Activated naive CD4-positive, alpha-beta T cell (primary cell): ENCODE measurements around the gene SPECC1.
"Not testable (repeated sequence)": the region's sequence is repeated elsewhere in the genome, so short reads cannot be mapped to it uniquely, and the experiment has no call there.

Source experiments
- DNase-seq, 4 experiments: peaks; one replicate each; lab custom pipeline; 2025; lab: John Stamatoyannopoulos, UW

The SPECC1 gene

DNA sequence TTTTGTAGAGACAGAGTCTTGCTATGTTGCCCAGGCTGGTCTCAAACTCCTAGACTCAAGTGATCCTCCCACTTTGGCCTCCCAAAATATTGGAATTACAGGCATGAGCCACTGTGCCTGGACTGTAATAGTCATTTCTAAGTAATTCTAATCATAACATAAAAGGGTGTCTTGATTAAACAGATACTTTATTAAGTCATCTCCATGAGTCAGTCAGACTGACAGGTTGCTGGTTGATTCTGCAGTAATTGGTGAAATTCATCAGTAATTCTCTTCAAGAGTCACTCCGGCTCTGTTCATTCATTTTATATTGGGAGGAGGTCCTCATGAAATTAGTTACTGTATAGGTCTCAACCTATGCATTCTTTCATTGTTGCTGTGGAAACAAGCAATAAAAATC is 85.6 kb downstream of the SPECC1 start:
- DNase-seq, result no peak

DNA sequence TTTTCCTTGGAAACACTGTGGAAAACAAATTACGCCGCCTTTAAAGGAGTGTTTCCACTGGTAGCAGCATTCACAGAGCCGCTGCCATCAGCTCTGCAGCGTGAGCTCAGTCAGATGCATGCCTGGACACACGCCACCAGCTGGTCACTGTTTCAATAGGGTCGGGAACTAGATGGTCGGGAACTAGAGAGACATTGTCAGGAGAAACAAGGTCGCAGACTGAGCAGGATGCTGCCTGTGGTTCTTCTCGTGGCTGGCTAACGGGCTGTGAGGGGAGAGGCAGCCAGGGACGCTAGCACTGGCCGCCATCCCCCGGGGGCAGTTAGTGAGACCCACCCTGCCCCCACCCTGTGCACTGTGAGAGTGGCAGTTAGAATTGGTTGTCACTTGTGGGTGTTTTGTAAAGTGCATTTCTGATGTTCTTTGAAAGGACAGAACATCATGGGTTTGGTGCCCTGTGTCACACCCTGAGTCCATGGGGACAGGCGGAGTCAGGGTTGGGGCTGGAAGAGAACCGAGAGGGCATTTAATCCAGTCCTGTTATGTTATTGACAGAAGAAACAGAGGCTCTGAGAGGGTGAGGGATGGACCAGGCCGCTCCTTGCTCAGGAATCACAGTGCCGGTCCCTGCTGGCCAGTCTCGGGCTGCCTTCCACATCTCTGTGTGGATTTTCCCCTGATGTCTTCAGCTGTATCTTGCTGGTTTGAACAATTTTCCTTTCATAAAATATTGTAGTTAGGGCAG is 86.3 kb downstream of the SPECC1 start:
- DNase-seq, result no peak

GRCh38 chr17:20096430-20096829 is 87.3 kb downstream of the SPECC1 start:
- no peak for DNase-seq

GRCh38 chr17:20097330-20097729 is 88.2 kb downstream of the SPECC1 start:
- no peak for DNase-seq

DNA sequence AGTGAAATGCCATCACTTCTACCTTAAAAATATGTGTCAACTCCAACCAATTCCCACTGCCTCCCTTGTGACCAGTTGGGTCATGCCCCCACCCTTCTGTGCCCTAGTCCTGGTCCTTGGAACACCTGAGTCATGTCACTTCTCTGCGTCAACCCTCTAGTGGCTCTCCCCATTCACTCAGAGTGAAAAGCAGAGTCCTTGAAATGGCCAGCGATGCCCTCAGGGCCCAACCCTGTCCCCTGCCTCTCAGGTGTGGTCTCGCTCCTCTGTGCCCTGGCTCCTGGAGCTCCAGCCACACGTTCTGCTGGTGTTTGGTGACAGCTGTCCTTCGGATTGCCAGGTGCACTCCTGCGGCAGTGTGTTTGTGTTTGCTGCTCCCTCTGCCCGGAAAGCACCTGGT is 89.2 kb downstream of the SPECC1 start:
- no peak for DNase-seq

- not testable (repeated sequence) for DNase-seq
These were observed 91.6 kb downstream of the SPECC1 start for GRCh38 chr17:20100806-20101205.

DNA sequence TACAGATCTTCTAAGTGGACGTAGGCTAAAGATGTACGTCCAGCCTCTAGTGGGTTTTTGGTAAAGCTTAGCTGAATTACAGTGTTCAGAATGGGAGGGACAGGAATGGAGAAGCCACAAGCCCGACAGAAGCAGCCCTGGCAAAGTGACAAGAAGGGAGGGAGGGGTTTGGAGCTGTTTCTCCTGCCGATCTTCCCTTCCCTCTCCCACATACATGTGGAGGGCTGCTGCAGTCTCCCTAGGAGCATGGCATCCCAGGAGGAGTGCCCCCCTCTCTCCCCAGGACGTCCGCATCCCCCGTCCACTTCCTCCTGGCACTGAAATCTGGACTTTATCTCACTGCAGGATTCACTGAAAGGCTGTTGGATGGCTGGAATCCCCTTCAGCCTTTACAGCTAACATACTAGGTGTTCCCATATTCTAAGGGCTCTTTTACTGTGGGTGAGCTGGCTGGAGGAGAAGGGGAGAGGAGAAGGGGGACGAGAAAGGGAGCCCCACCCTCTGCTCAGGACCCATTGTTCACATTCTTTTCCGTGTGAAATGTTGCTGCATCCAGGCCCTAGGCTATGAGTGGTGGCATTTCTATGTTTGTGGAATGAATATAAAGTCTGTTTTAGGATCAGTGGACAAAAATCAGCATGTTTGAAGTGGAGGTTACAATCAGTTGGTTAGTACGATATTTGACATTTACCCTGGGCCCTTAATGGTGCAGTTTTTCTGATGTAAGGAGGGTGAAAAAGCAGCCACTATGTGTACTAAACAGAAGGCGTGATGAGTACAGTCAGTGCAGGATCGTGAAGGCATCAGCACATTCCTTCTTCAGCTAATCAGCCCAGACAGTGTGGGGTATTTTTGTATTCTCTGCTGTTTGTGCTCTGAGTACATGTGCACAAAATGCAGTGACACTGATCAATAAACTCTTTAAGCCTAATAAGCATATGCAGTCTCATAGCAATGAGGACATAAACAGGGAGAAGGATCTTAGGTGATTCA is 94.6 kb downstream of the SPECC1 start:
- no peak for DNase-seq

- no peak for DNase-seq
These were observed 96.6 kb downstream of the SPECC1 start for GRCh38 chr17:20105539-20106280.

GRCh38 chr17:20106446-20106845 is 97.3 kb downstream of the SPECC1 start:
- not testable (repeated sequence) for DNase-seq

GRCh38 chr17:20109076-20109475 is 99.9 kb downstream of the SPECC1 start:
- no peak for DNase-seq

- DNase-seq, result no peak
These were observed 102.4 kb downstream of the SPECC1 start for GRCh38 chr17:20111538-20111937.

DNA sequence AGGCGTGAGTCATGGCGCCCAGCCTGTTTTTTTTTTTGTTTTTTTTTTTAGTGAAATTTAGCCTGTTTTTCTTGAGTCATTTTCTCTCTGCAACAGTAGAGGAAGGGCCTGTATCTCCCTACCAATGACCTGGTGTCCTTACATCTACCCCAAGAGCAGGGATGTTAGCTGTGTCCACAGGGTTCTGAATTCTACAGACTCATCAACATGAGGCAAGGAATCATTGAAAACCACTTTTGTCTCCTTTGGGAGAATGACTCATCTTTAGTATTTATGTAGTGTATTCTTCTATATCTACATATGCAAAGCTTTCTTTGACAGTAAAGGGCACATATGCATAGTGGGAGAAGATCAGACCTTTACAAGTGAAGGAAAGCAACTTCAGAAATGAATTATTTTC is 105.3 kb downstream of the SPECC1 start:
- no peak for DNase-seq

DNA sequence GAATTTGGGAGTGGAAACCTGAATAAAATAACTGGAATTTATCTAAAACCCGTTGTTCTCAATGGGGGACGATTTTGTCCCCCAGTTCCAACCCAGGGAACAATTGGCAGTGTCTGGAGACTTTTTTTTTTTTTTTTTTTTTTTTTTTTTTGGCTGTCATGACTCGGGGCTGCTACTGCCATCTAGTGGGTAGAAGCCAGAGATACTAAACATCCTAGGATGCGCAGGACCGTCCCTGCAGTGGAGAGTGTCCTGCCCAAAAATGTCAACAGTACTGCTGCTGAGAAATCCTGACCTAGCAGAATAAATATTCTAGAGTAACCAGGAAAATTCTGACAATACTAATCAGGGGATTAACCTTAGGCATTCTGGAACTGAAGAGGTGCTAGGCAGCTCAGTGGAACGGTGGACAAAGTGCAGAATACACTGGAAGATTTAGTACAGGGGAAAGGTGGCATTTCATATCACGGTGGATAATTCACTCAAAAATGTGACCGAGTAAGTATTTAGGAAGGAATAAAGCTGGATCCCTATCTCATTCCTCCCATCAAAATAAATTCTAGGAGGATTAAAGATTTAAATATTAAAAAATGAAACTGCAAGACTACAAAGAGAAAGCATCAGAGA is 107.6 kb downstream of the SPECC1 start:
- DNase-seq, result peak in 2 of 4 experiments; percentile 3 to 26

GRCh38 chr17:20118280-20118679 is 109.1 kb downstream of the SPECC1 start:
- DNase-seq, result no peak

GRCh38 chr17:20120836-20121235 is 111.7 kb downstream of the SPECC1 start:
- DNase-seq, result no peak

DNA sequence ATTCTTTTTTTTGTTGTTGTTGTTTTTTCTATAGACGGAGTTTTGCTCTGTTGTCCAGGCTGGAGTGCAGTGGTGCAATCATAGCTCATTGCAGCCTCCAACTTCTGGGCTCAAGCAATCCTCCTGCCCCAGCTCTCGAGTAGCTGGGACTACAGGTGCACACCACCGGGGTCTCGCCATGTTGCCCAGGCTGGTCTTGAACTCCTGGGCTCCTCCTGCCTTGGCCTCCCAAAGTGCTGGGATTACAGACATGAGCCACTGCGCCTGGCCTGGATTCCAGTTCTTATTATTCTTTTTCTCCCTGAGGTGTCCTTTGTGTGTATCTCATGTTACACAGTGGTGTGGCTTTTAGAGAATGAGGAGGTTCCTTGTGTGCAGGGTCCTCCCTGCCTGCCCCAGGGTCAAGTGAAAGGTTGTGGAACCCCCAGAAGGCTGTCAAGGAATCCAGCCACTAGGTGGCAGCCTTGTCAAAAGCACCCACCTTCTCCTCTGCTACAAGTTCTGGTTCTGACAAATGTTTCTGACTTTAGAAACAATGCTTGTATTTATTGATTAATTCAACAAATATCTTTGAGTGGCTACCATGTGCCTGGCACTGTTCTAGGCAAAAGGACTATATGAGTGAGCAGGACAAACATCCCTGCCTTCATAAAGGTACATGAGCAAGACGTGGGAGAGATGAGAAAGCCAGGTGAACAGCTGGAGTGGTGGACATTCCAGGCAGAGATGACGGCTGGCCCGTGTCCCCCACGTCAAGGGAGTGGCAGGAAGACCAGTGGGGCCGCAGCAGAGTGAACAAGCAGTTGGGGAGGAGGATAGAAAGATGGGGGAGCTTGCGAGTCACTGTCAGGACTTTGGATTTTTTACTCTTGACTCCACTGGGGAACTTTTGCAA is 112.4 kb downstream of the SPECC1 start:
- peak; percentile 8 to 55 (median 42) for DNase-seq

GRCh38 chr17:20122254-20122879 is 113.2 kb downstream of the SPECC1 start:
- no peak for DNase-seq

- no peak for DNase-seq
These were observed 114.0 kb downstream of the SPECC1 start for GRCh38 chr17:20123209-20123608.

DNA sequence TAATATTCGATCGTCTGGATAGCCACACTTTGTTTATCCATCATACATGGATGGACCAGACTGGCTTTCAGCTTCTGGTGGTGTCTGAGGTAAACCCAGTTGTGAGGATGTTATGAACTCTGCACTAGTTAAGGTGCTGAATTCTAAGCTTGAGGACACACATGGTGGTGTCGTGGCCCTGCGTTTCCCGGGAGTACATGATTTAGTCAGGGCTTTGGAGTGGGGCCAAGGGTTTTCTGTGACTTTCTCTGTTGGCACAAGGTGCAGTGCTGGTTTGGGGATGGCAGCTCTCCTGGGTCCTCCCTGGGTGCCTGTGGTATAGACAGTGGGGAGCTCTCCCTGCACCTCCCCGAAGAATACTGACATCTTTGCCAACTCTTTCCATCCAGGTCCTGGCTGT is 116.6 kb downstream of the SPECC1 start:
- DNase-seq, result no peak

GRCh38 chr17:20127360-20128035 is 118.3 kb downstream of the SPECC1 start:
- no peak for DNase-seq
